Cerebellar nuclear complex (tissue), 1 donor: ENCODE data around the gene CYREN.

Experiments
- DNase-seq, 2 experiments: peaks; one replicate each; lab custom pipeline; 2025; lab: John Stamatoyannopoulos, UW

CYREN gene

DNA sequence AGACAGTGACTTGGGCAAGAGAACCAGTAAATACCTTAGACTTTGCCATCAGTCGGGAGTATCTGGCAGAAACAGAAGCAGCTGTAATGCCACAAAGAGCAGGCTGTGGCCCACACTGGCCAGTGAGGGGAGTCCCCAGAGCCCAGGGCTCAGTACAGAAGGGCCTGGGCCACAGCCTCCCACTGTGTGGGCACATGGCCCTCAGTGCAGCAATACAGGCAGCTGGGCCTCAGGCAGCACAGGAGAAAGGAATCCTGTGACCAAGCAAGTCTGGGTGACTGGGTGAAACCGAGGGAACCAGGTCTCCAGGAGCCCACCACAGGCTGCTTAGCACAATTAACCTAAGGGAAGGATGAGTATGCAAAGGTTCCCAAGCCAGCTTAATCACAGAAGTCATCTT, 26.8 kb upstream of the CYREN start:
- no peak for DNase-seq

DNA sequence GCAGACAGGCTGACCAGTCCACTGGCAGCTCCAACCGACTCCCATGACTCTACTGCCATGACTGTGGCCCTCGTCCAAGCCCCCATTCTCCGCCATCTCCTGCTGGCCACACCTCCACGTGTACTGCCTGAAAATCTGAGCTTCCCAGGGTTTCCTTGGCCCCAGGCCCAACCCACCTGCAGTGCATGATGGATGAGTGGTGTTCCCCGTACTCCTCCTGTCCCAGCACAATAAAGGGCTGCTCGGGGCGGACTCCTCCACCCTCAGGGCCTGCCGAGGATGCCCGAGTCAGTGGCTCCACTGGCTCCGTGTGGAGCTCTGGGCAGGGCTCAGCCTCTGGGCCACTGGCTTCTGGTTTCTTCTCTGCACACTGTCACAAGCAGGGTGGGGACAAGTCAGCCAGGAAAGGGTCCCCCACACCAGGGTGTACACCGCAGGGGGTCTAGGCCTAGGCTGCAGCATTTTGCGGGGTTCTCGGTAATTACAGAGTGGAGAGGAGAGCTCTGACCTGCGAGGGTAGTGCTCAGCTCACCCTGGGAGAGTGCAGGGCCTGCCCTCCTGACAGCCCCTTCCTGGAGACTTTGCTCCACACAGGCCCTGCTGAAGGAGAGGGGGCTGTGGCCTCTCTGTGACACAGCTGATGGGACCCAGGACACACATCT, 25.6 kb upstream of the CYREN start:
- DNase-seq = no peak

GRCh38 chr7:135195156-135195555, 24.6 kb upstream of the CYREN start:
- DNase-seq = no peak

DNA sequence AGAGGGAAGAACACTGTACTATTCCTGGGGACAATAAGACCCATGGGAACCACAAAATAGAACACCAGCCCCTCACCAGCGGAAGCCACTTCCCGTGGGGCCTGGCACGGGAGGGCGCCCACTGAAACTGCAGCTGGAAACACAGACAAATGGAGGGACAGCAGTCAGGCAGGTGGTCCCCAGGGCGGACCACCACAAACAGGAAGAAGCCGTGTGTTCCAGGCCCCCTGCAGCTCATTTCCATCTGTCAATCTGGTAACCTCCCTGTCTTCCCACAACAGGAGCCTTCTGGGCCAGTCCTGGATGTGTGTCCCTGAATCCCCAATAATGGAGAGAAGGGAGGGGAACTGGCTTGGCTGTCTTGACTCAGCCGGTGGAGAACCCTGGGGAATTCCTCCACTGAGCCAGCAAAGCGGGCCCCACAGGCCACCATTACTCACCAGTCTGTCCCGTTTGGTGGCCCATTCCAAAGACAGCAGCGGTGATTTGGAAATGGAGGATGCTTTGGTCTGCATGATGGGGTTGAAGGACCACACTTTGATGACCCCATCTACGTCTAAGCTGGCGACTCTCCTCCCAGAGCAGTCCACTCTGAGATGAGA, 24.1 kb upstream of the CYREN start:
- no peak for DNase-seq

DNA sequence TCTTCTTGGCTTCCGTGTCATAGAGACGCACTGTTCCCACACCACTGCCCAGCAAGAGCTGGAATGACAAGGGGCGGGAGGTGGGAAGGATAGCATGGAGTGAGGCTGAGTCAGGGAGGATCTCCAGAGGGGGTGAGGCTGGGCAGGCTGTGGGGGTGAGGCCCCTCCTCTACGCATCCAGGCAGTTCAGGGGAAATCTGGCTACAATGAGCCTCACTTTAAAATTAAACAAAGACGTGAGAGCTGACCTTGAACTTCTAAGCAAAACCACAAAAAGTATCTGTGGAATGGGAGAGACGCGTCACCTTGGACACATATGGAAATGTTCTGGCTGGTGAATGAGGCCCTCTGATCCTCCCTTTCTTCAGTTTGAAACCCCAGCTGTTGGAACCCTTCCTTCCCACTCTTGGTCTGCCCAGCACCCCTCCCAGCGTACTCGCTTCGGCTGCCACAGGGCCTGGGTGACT, 23.1 kb upstream of the CYREN start:
- no peak for DNase-seq

GRCh38 chr7:135192914-135193536, 22.5 kb upstream of the CYREN start:
- DNase-seq = no peak

DNA sequence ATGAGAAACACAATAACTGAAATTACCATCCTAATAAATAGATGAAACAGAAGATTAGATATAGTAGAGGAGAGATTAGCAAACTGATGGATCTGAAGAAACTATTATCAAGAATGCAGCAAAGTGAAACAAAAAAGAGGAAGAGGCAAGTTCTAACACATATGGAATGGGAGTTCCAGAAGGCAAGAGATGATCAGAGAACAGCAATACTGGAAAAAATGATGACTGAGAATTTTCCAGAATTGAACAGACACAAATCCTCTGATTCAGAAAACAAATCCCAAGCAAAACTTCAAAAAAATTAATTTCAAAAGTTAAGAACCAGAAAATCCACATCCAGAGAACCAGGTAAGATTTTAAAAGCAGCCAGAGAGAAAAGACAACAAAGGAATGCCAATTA, 20.2 kb upstream of the CYREN start:
- DNase-seq = no peak

DNA sequence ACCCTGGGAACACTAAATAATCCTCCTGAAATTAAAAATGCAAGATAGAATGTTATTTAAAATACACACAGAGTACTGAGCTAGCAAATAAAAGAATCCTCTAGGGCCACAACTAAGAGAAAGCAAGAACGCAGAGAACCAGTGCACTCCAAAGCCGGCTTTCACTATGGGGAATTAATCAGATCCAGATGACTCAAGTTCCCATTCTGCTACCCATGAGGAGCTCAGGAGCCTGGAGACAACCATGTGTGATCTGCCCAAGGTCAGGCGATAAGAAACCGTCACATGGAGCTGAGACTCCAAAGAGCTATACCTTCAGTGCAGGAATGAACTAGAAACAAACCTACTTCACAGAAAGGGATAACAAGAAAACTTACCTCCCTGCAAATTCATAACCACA, 19.5 kb upstream of the CYREN start:
- no peak for DNase-seq

DNA sequence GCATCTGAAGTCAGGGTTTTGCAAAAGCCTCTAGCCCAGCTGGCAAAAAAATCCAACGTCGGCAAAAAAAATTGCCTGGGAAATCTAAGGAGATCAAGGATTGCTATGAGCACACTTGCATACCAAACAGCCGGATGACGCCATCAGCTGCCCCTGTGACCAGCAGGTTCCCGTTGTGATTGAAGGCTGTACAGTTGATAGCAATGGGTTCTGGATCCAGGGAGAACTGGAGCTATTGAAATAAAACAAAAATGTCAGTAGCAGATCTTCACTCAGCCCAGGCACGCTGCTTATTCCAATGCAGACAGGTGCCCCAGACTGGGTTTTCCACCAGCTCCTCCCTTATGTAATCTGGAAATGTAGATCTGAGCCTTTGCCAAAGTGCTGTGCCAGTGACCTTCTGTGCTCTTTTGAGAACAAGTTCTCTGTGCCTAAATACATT, 18.7 kb upstream of the CYREN start:
- DNase-seq = peak in 1 of 2 experiments; percentile 54

DNA sequence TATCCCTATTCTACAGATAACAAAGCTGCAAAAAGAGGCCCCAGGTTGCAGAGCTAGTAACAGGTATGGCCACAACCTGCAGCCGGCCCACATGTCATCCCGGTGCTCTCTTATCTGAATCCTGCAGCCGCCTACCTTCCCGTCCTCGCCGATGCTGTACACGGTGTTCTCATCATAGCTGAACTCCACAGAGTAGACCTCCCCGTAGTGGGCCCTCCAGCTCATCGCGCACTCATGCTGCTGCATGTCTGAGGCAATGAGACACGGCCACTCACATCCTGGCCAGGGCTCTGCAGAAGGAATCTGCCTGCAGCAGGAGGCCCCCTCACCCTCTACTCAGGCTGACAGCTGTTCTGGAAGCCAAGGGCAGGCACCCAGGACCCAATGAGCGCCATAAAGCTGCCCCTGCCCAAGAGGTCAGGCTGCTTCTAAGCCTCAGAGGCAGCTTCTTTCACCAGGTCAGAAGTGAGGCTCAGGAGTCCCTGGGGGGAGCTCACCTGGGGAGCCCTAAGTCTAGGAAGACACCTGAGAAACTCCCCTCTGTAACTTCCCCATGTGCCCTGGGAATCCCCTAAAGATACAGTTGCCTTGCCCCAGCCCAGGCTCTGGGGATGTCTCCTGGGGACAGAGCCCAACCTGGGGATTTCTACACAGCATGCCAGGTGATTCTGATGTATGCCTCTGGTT, 17.9 kb upstream of the CYREN start:
- DNase-seq = no peak

DNA sequence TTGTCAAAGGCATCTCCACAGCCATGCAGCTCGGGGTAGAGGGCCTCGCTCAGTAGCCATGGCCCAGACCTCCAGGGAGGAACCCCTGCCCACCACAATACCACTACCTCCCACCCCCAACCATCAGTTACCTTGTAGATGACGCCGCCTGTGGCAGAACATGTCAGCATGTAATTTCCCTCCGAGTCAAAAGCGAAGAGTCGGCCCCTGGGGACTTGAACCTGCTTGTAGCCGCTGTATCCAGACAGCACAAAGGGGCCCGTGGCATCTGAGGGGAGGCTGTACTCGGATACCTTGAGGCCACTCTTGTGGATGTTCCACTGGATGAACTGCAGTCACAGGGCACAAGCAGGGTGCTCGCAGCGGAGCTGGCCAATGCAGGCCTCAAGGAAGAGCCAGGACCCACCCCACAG, 16.3 kb upstream of the CYREN start:
- DNase-seq = no peak

DNA sequence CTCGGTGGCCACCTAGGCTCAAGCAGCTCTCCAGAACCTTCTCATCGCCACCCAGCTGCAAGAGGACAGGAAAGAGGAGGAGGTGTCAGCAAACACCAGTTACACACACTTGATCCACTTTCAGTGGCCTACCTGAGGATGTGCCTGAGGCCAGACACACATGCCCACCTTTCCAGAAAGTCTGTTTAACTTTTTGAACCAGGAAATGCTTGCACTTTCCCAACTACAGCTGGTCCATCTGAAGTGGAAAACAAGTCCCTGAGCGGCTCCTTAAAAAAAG, 15.7 kb upstream of the CYREN start:
- no peak for DNase-seq

GRCh38 chr7:135185471-135186260, 15.2 kb upstream of the CYREN start:
- peak; percentile 42 to 86 for DNase-seq

GRCh38 chr7:135184254-135184841, 13.8 kb upstream of the CYREN start:
- DNase-seq = no peak

GRCh38 chr7:135183478-135183877, 13.0 kb upstream of the CYREN start:
- no peak for DNase-seq

DNA sequence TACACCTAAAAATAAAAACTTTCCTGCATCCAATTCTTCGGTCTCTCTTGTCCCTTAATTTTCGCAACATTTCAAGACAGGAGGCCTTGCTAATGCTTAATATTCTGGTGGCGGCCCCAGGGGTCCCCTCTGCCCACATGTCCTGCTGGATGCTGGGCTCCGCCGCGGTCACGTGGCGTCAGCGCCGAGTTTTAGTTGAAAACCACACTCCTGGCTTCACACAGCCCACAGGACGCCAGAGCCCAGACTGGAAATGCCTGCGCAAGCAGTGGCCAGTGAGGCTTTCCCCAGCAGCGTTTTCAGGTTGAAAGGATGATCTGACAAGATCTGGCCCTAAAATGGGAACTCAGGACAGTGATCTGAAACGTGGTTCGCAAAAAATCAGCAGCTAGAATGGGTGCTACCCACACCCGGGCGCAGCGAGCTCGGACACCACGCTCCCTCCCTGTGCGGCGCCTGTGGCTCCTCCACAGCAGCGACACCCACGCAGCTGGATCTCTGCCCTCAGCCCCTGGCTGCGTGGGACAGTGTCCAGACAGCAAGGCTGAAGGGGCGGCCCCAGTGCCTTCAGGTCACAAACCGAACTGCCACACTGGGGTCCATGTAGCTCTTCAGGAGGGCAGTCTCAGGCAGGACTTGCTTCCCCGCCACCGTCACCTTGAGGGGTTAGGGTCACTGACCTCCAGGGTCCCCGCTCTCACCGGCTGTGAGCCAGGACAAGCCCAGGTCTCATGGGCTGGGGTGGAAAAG, 11.6 kb upstream of the CYREN start:
- no peak for DNase-seq

DNA sequence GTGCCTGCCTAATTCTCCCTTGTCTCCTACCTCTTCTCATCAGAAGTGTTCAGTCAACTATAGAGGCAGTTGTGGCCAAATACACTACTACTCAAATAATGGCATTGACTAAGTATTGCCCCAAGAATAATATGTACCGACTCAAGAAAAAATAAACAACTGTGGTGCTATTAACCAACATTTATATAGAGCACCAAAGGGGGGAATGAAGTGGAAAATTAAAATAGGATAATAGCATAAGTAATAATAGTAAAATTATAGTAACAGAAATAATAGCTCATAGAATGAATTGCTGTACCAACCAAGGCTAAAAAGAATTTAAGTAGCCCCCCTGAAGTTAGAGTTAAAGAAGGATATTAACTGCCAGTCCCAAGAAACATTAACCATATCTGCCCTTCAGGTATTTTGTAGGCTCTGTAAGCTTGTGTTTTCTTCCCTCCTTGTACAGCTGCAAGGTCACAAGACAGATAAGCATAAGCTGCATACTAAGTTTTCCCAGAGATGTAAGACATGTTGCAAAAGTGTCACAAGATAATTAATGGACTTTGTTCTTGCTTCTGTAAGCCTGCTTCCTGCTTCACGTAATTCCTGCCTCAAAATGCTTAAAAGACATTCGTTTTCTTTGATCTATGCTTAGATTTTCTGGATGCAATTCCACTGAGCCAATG, 10.9 kb upstream of the CYREN start:
- no peak for DNase-seq

DNA sequence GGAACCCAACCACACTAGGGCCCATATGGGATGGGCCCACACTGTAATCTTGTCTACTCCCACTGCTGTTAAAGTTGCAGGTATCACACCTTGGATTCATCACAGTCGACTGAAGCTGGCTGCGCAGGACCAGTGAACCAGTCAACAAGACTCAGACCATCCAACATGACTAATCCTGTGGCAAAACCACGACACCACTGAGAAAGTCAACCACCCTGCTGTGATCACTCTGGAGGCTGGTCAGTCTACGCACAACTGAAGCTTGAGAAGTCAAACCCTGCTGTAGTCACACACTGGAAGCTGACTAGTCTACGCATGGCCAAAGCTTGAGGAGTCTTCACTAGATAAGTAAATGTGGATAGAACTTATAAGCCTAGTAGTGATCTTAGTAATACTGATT, 9.6 kb upstream of the CYREN start:
- DNase-seq = no peak

DNA sequence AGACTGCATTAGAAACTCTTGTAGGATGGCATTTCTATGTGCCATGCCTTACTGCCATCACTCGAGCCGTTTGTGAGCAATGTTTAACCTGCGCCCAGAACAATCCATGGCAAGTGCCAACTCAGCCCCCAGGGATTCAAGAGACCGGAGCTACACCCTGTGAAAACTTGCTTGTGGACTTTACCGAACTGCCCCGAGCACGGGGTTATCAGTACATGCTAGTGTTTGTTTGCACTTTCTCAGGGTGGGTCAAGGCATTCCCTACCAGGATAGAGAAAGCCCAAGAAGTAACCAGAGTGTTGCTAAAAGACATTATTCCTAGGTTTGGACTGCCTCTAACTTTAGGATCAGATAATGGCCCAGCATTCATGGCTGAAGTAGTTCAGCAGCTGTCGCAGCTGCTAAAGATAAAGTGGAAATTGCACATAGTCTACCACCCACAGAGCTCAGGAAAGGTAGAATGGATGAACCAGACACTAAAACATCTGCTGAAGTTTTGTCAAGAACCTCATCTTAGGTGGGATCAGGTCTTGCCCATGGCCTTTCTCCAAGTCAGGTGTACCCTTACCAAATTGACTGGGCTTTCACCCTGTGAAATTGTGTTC, 8.9 kb upstream of the CYREN start:
- no peak for DNase-seq

DNA sequence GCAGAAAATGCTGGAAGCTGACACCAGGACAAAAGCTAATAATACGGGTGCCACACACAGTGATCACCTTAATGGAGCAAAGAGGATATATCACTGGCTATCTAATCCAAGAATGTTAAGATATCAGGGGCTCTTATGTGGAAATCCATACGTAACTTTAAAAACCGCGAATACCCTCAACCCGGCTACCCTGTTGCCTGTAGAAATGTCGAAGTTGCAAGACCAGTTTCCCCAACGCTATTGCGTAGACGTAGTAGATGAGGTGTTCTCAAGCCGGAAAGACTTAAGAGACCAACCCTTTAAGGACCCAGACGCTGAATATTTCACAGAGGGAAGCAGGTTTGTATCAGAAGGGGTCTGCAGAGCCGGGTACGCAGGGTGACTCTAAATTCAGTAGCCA, 7.9 kb upstream of the CYREN start:
- no peak for DNase-seq
